HUES6 (cell line): Measurements from ENCODE around the gene ROBO1.

Source experiments
- H3K27ac ChIP-seq: 2 replicates; pipeline ENCODE4 v1.7.0; 2013; ENCODE audit warnings: low read depth, mild to moderate bottlenecking, low read length, inconsistent platforms
- H3K27me3 ChIP-seq: 2 replicates; pipeline ENCODE4 v1.6.1; 2013; ENCODE audit warnings: low read length; ENCODE audit not compliant: control insufficient read depth, insufficient read depth
- H3K36me3 ChIP-seq: 2 replicates; pipeline ENCODE4 v1.6.1; 2013; ENCODE audit warnings: low read length; ENCODE audit not compliant: control insufficient read depth, insufficient read depth
- H3K4me1 ChIP-seq: 2 replicates; pipeline ENCODE4 v1.6.1; 2013; ENCODE audit warnings: low read length; ENCODE audit not compliant: control insufficient read depth, insufficient read depth
- H3K4me3 ChIP-seq: 2 replicates; pipeline ENCODE4 v1.5.1; 2013; ENCODE audit warnings: low read depth, low read length
- H3K9ac ChIP-seq: one replicate; pipeline ENCODE4 v1.6.1; 2013; ENCODE audit warnings: mild to moderate bottlenecking, low read length
- H3K9me3 ChIP-seq: 2 replicates; pipeline ENCODE4 v1.6.1; 2013; ENCODE audit warnings: low read depth, low read length; ENCODE audit not compliant: control insufficient read depth, insufficient read depth

Gene ROBO1

GRCh38 chr3:78660957-78661356, 1106.8 kb downstream of the ROBO1 start:
- Histone ChIP-seq H3K4me3 (no peak overlapping the region), H3K9ac (no peak overlapping the region), H3K27ac (no peak overlapping the region), H3K9me3 (no peaks in the 10 kb centered on the region), H3K4me1 (peaks cover 5% of the 10 kb centered on the region; the same call in 1 of the 2 replicates), H3K27me3 (no peaks in the 10 kb centered on the region), H3K36me3 (peaks cover 9% of the 10 kb centered on the region)

- Histone ChIP-seq H3K27ac (no peak overlapping the region), H3K4me3 (no peak overlapping the region), H3K27me3 (no peaks in the 10 kb centered on the region), H3K36me3 (peaks cover 13% of the 10 kb centered on the region), H3K4me1 (peaks cover 5% of the 10 kb centered on the region; the same call in 1 of the 2 replicates), H3K9me3 (no peaks in the 10 kb centered on the region), H3K9ac (no peak overlapping the region)
Measured at GRCh38 chr3:78659386-78659987, 1108.3 kb downstream of the ROBO1 start.

- Histone ChIP-seq H3K27ac (no peak overlapping the region), H3K36me3 (no peaks in the 10 kb centered on the region), H3K4me3 (no peak overlapping the region), H3K9ac (no peak overlapping the region), H3K9me3 (no peaks in the 10 kb centered on the region), H3K4me1 (peaks cover 22% of the 10 kb centered on the region), H3K27me3 (no peaks in the 10 kb centered on the region)
Measured at GRCh38 chr3:78647726-78648125, 1120.1 kb downstream of the ROBO1 start.

- H3K27me3 ChIP-seq: no peaks in the 10 kb centered on the region
- H3K36me3 ChIP-seq: no peaks in the 10 kb centered on the region
- no peak overlapping the region for H3K9ac ChIP-seq
- no peaks in the 10 kb centered on the region for H3K9me3 ChIP-seq
- no peak overlapping the region for H3K4me3 ChIP-seq
- H3K27ac ChIP-seq: no peak overlapping the region
- H3K4me1 ChIP-seq: peaks cover 22% of the 10 kb centered on the region
Measured at GRCh38 chr3:78645628-78646310, 1122.0 kb downstream of the ROBO1 start.

- Histone ChIP-seq H3K9ac (no peak overlapping the region), H3K27me3 (no peaks in the 10 kb centered on the region), H3K36me3 (no peaks in the 10 kb centered on the region), H3K27ac (peak overlapping the region; percentile 54; the same call in 1 of the 2 replicates), H3K9me3 (no peaks in the 10 kb centered on the region), H3K4me3 (no peak overlapping the region), H3K4me1 (peaks cover 22% of the 10 kb centered on the region)
Measured at GRCh38 chr3:78644847-78645246, 1123.0 kb downstream of the ROBO1 start.

- Histone ChIP-seq H3K4me1 (peaks cover 22% of the 10 kb centered on the region), H3K36me3 (no peaks in the 10 kb centered on the region), H3K27ac (no peak overlapping the region), H3K9me3 (no peaks in the 10 kb centered on the region), H3K9ac (no peak overlapping the region), H3K4me3 (no peak overlapping the region), H3K27me3 (no peaks in the 10 kb centered on the region)
Measured at GRCh38 chr3:78642226-78643035, 1125.4 kb downstream of the ROBO1 start.

GRCh38 chr3:78641703-78642102, 1126.1 kb downstream of the ROBO1 start:
- H3K36me3 ChIP-seq: no peaks in the 10 kb centered on the region
- no peak overlapping the region for H3K4me3 ChIP-seq
- no peak overlapping the region for H3K9ac ChIP-seq
- H3K4me1 ChIP-seq: peaks cover 22% of the 10 kb centered on the region
- no peaks in the 10 kb centered on the region for H3K9me3 ChIP-seq
- no peak overlapping the region for H3K27ac ChIP-seq
- no peaks in the 10 kb centered on the region for H3K27me3 ChIP-seq

GRCh38 chr3:78634316-78634715, 1133.5 kb downstream of the ROBO1 start:
- H3K4me1 ChIP-seq: no peaks in the 10 kb centered on the region
- H3K9me3 ChIP-seq: no peaks in the 10 kb centered on the region
- H3K4me3 ChIP-seq: no peak overlapping the region
- no peak overlapping the region for H3K27ac ChIP-seq
- no peak overlapping the region for H3K9ac ChIP-seq
- H3K36me3 ChIP-seq: peaks cover 22% of the 10 kb centered on the region; the same call in 1 of the 2 replicates
- H3K27me3 ChIP-seq: no peaks in the 10 kb centered on the region

GRCh38 chr3:78633626-78634025, 1134.2 kb downstream of the ROBO1 start:
- Histone ChIP-seq H3K9me3 (no peaks in the 10 kb centered on the region), H3K4me1 (no peaks in the 10 kb centered on the region), H3K36me3 (peaks cover 26% of the 10 kb centered on the region), H3K27ac (no peak overlapping the region), H3K4me3 (no peak overlapping the region), H3K9ac (no peak overlapping the region), H3K27me3 (no peaks in the 10 kb centered on the region)

GRCh38 chr3:78632925-78633553, 1134.8 kb downstream of the ROBO1 start:
- peaks cover 26% of the 10 kb centered on the region for H3K36me3 ChIP-seq
- H3K9ac ChIP-seq: no peak overlapping the region
- H3K27me3 ChIP-seq: no peaks in the 10 kb centered on the region
- no peaks in the 10 kb centered on the region for H3K4me1 ChIP-seq
- H3K9me3 ChIP-seq: no peaks in the 10 kb centered on the region
- H3K27ac ChIP-seq: no peak overlapping the region
- no peak overlapping the region for H3K4me3 ChIP-seq
